ENCODE data around the gene LRRC26. TPM values are rescaled to one million over a fixed set of nuclear protein-coding genes. Genes with fewer than 3 reads are reported as not detected.

LRRC26 gene
- total and polyA plus RNA-seq, 2 donors (not counting 3 experiments of a cell fraction or from before 2014, with no cell fraction given): 0.08 TPM; not detected in 1

GRCh38 chr9:137164370-137165249, 5.2 kb downstream of the LRRC26 start:
- Histone ChIP-seq H3K9me3 (replicated peaks; ENCODE audit: control insufficient read depth, insufficient read depth, low read length) (no peaks in the 10 kb centered on the region), H3K27ac (ENCODE audit: insufficient read depth, low read depth, low read length) (no peak overlapping the region), H3K4me1 (ENCODE audit: control insufficient read depth, extremely low read depth, insufficient read depth, low read length) (peaks cover 3% of the 10 kb centered on the region), H3K27me3 (ENCODE audit: control insufficient read depth in 2 of 2, insufficient read depth in 2 of 2, low read length in 2 of 2) (peaks cover 32 to 33% of the 10 kb centered on the region in 2 experiments), H3K4me2 (ENCODE audit: insufficient read depth, low read length) (no peak overlapping the region), H3K9me1 (replicated peaks; ENCODE audit: control insufficient read depth, extremely low read depth, insufficient read depth, low read length) (no peaks in the 10 kb centered on the region), H3K36me3 (ENCODE audit: control insufficient read depth in 2 of 2, extremely low read depth in 1 of 2, insufficient read depth in 2 of 2, low read length in 2 of 2) (no peaks in the 10 kb centered on the region), H3K79me2 (ENCODE audit: control insufficient read depth, insufficient read depth, low read length) (no peaks in the 10 kb centered on the region), H3K4me3 (replicated peaks in 1 of 3; ENCODE audit: insufficient read depth in 1 of 3, low read depth in 1 of 3, low read length in 3 of 3) (no peak overlapping the region), H4K20me1 (replicated peaks; ENCODE audit: control insufficient read depth, extremely low read depth, insufficient read depth, low read length) (no peaks in the 10 kb centered on the region), H2AFZ (ENCODE audit: low read depth, low read length) (no peak overlapping the region), H3K9ac (replicated peaks; ENCODE audit: extremely low read depth, insufficient read depth, low read length) (no peak overlapping the region)
- intact Hi-C loops (cut with micrococcal nuclease) (no loop called here), dilution Hi-C loops (cut with MboI; ENCODE audit: extremely low pct_ligation_motif_present, low sequenced_read_pairs) (no loop called here)
- CTCF ChIA-PET: interaction anchor here (0.6 to 1.8 kb wide), 2 partner anchors 34 to 1175 kb away, joined by 3 to 7 read pairs; no protein-coding TSS in a partner anchor
- no TSS peak for BruUV-seq (replicated peaks)
- POLR2A ChIA-PET: no interaction called here
- DNase-seq (ENCODE audit: low read depth, low spot score): no peak
- TF ChIP-seq MYC (IDR thresholded peaks at IDR 0.05; ENCODE audit: low read depth, low read length) (no peak), GATA2 (IDR thresholded peaks at IDR 0.05; ENCODE audit: insufficient read depth, insufficient read length, low read depth, low read length) (no peak), CTCF (IDR thresholded peaks at IDR 0.05; ENCODE audit: extremely low read depth in 1 of 2, insufficient read depth in 1 of 2, low read depth in 1 of 2, low read length in 2 of 2) (no peak), MAX (IDR thresholded peaks at IDR 0.05; ENCODE audit: insufficient read depth, insufficient read length) (no peak), POLR2A (IDR thresholded peaks at IDR 0.05; ENCODE audit: low read depth, low read length) (no peak), POLR2AphosphoS5 (IDR thresholded peaks at IDR 0.05; ENCODE audit: insufficient read depth, low read depth, low read length) (no peak), JUN (IDR thresholded peaks at IDR 0.05; ENCODE audit: borderline replicate concordance, insufficient read depth, insufficient read length, low read depth) (no peak), EZH2 (IDR thresholded peaks at IDR 0.05; ENCODE audit: borderline replicate concordance, low read depth, low read length, severe bottlenecking) (no peak), FOS (IDR thresholded peaks at IDR 0.05; ENCODE audit: borderline replicate concordance, insufficient read depth, low read length) (no peak)
- no peak for FAIRE-seq

All from endothelial cell of umbilical vein (primary cell).